Loucy (cell line): ENCODE results near the gene LRRTM4.

Experiments used
- EZH2phosphoT487 ChIP-seq: fragments of 200-600 bp; IDR thresholded peaks from 2 replicates; pipeline ENCODE4 v1.6.1; 2018; ENCODE audit warnings: antibody characterized with exemption, mild to moderate bottlenecking, moderate library complexity, borderline replicate concordance
- TF ChIP-seq, protein P1 (sequence below): fragments of 200-600 bp; sonication (generic); conservative IDR thresholded peaks from 2 replicates; pipeline ENCODE4 v1.5.1; 2014; ENCODE audit warnings: mild to moderate bottlenecking, antibody characterized with exemption, low read length

DNA sequence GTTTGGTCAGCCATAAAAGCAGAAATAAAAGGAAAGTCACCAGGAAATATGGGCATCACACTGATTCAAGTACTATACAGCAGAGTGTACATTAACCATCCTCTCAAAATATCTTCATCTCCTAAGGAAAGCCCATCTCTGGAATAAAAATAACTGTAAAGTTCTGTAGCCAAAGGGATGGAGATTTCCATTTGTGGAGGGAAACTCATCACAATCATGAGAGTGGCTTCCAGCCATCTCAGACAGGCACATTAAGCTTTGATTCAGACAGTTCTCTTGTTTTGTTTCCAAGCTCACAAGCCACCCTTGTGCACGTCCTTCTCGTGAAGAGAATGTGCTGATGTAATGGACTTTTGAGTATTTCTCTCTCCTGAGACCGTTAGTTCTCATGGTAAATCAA is 695.5 kb downstream of the LRRTM4 start:
- TF ChIP-seq, protein P1, sequence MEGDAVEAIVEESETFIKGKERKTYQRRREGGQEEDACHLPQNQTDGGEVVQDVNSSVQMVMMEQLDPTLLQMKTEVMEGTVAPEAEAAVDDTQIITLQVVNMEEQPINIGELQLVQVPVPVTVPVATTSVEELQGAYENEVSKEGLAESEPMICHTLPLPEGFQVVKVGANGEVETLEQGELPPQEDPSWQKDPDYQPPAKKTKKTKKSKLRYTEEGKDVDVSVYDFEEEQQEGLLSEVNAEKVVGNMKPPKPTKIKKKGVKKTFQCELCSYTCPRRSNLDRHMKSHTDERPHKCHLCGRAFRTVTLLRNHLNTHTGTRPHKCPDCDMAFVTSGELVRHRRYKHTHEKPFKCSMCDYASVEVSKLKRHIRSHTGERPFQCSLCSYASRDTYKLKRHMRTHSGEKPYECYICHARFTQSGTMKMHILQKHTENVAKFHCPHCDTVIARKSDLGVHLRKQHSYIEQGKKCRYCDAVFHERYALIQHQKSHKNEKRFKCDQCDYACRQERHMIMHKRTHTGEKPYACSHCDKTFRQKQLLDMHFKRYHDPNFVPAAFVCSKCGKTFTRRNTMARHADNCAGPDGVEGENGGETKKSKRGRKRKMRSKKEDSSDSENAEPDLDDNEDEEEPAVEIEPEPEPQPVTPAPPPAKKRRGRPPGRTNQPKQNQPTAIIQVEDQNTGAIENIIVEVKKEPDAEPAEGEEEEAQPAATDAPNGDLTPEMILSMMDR, result no peak
- no peak for TF ChIP-seq EZH2phosphoT487
